Measurements from ENCODE around the gene SLC33A1. TPM values are rescaled to one million over a fixed set of nuclear protein-coding genes. Genes with fewer than 3 reads are reported as not detected.
"Not testable (repeated sequence)": the region's sequence is repeated elsewhere in the genome, so short reads cannot be mapped to it uniquely, and the experiment has no call there.

Gene SLC33A1
- total and polyA plus RNA-seq, 2 of the 13 experiments (the other 11 are each of a cell fraction or from before 2014, with no cell fraction given), result 20.0 to 32.1 TPM

- not testable (repeated sequence) for H3K27me3 ChIP-seq (ENCODE audit: control insufficient read depth in 1 of 2, insufficient read depth in 2 of 2, low read length in 2 of 2); ATAC-seq
Observed at GRCh38 chr3:155860424-155860823, 6.2 kb upstream of the SLC33A1 start.

GRCh38 chr3:155859859-155860258 lies 5.6 kb upstream of the SLC33A1 start:
- 2% methylated on average over 2 of the region's 2 CpGs for WGBS (ENCODE audit: low lambda C conversion rate)
- Histone ChIP-seq H3K36me3 (replicated peaks in 1 of 2; ENCODE audit: control insufficient read depth in 1 of 2, insufficient read depth in 2 of 2, low read length in 2 of 2) (no peaks in the 10 kb centered on the region), H4K20me1 (ENCODE audit: insufficient read depth, low read length) (no peaks in the 10 kb centered on the region), H3K4me2 (ENCODE audit: low read depth, low read length) (peak overlapping the region; percentile 70), H3K27ac (ENCODE audit: extremely low read length, insufficient read depth, low read length) (no peak overlapping the region), H3K9me3 (ENCODE audit: low read length) (no peaks in the 10 kb centered on the region), H3K79me2 (ENCODE audit: insufficient read depth, low read length) (no peaks in the 10 kb centered on the region), H3K4me3 (replicated peaks in 1 of 3; ENCODE audit: insufficient read depth in 1 of 3, low read depth in 2 of 3, low read length in 3 of 3) (peak overlapping the region in 2 of 3 experiments; percentile 29 to 42; a peak in 3 of 6 replicates), H3K9ac (ENCODE audit: insufficient read depth, low read depth, low read length) (peak overlapping the region; percentile 21; the same call in 1 of the 2 replicates), H3K27me3 (ENCODE audit: control insufficient read depth in 1 of 2, insufficient read depth in 2 of 2, low read length in 2 of 2) (no peaks in the 10 kb centered on the region), H3K4me1 (ENCODE audit: insufficient read depth, low read length) (peaks cover 28% of the 10 kb centered on the region), H2AFZ (ENCODE audit: low read length) (no peak overlapping the region)
- FAIRE-seq, result no peak
- intact Hi-C loops (cut with micrococcal nuclease; ENCODE audit: unreplicated experiment), result loop anchor here (10.0 kb wide), 2 partner anchors 475 to 505 kb away; no protein-coding TSS in a partner anchor
- BruUV-seq (replicated peaks), result no TSS peak
- POLR2A ChIA-PET, result no interaction called here
- CTCF ChIA-PET (ENCODE audit: low intra/inter-chr PET ratio, low total read pairs), result interaction anchor here (1.3 kb wide), 1 partner anchor 107 kb away, joined by 4 read pairs; no protein-coding TSS in a partner anchor
- in situ Hi-C loops (cut with HindIII; ENCODE audit: extremely low pct_ligation_motif_present, low pct_unique_long_range_greater_than_20kb), result loop anchor here (5.0 to 10.0 kb wide), 3 partner anchors 53 to 505 kb away; partner anchors contain the start of genes C3orf33 and PLCH1
- ATAC-seq, result peak; percentile 79
- DNase-seq (ENCODE audit: low spot score), result peak; percentile 44
- TF ChIP-seq, protein P1, sequence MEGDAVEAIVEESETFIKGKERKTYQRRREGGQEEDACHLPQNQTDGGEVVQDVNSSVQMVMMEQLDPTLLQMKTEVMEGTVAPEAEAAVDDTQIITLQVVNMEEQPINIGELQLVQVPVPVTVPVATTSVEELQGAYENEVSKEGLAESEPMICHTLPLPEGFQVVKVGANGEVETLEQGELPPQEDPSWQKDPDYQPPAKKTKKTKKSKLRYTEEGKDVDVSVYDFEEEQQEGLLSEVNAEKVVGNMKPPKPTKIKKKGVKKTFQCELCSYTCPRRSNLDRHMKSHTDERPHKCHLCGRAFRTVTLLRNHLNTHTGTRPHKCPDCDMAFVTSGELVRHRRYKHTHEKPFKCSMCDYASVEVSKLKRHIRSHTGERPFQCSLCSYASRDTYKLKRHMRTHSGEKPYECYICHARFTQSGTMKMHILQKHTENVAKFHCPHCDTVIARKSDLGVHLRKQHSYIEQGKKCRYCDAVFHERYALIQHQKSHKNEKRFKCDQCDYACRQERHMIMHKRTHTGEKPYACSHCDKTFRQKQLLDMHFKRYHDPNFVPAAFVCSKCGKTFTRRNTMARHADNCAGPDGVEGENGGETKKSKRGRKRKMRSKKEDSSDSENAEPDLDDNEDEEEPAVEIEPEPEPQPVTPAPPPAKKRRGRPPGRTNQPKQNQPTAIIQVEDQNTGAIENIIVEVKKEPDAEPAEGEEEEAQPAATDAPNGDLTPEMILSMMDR (CRISPR knock-in tag; IDR thresholded peaks at IDR 0.05), result peak; percentile 54
- no peak for TF ChIP-seq STAT6 (CRISPR knock-in tag; IDR thresholded peaks at IDR 0.05; ENCODE audit: borderline replicate concordance)
- no peak for TF ChIP-seq ZBTB7B (CRISPR knock-in tag; IDR thresholded peaks at IDR 0.05)
- TF ChIP-seq SIN3A (IDR thresholded peaks at IDR 0.05; ENCODE audit: borderline replicate concordance, low read depth, low read length), result no peak
- no peak for TF ChIP-seq TGIF2 (CRISPR knock-in tag; IDR thresholded peaks at IDR 0.05)
- TF ChIP-seq, protein P2, sequence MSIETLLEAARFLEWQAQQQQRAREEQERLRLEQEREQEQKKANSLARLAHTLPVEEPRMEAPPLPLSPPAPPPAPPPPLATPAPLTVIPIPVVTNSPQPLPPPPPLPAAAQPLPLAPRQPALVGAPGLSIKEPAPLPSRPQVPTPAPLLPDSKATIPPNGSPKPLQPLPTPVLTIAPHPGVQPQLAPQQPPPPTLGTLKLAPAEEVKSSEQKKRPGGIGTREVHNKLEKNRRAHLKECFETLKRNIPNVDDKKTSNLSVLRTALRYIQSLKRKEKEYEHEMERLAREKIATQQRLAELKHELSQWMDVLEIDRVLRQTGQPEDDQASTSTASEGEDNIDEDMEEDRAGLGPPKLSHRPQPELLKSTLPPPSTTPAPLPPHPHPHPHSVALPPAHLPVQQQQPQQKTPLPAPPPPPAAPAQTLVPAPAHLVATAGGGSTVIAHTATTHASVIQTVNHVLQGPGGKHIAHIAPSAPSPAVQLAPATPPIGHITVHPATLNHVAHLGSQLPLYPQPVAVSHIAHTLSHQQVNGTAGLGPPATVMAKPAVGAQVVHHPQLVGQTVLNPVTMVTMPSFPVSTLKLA (IDR thresholded peaks at IDR 0.05), result no peak
- no peak for TF ChIP-seq SP1 (IDR thresholded peaks at IDR 0.05)
- no peak for TF ChIP-seq SP1 (CRISPR knock-in tag; IDR thresholded peaks at IDR 0.05)
- 0 out of 2 replicates have a peak, but pooled peaks have one; percentile 11 for TF ChIP-seq SMC3 (IDR thresholded peaks at IDR 0.05; ENCODE audit: low read length)
- no peak for TF ChIP-seq SSRP1 (CRISPR knock-in tag; IDR thresholded peaks at IDR 0.05)
- TF ChIP-seq STAG1 (CRISPR knock-in tag; IDR thresholded peaks at IDR 0.05), result peak; percentile 66

More at GRCh38 chr3:155860424-155860823, 6.2 kb upstream of the SLC33A1 start:
- in situ Hi-C loops (cut with HindIII; ENCODE audit: extremely low pct_ligation_motif_present, low pct_unique_long_range_greater_than_20kb), result loop anchor here (5.0 to 10.0 kb wide), 3 partner anchors 53 to 506 kb away; partner anchors contain the start of genes C3orf33 and PLCH1
- CTCF ChIA-PET (ENCODE audit: low intra/inter-chr PET ratio, low total read pairs), result interaction anchor here (1.3 kb wide), 1 partner anchor 108 kb away, joined by 4 read pairs; no protein-coding TSS in a partner anchor
- H3K36me3 ChIP-seq (replicated peaks in 1 of 2; ENCODE audit: control insufficient read depth in 1 of 2, insufficient read depth in 2 of 2, low read length in 2 of 2); H4K20me1 ChIP-seq (ENCODE audit: insufficient read depth, low read length); DNase-seq (ENCODE audit: low spot score); H3K27ac ChIP-seq (ENCODE audit: extremely low read length, insufficient read depth, low read length); H2AFZ ChIP-seq (ENCODE audit: low read length); FAIRE-seq; H3K9me3 ChIP-seq (ENCODE audit: low read length); H3K4me2 ChIP-seq (ENCODE audit: low read depth, low read length); H3K79me2 ChIP-seq (ENCODE audit: insufficient read depth, low read length); POLR2A ChIA-PET; H3K4me3 ChIP-seq (replicated peaks in 1 of 3; ENCODE audit: insufficient read depth in 1 of 3, low read depth in 2 of 3, low read length in 3 of 3); H3K9ac ChIP-seq (ENCODE audit: insufficient read depth, low read depth, low read length); BruUV-seq (replicated peaks): not testable (repeated sequence)
- TF ChIP-seq ZNF121 (CRISPR knock-in tag; IDR thresholded peaks at IDR 0.05) (peak; percentile 89), CEBPG (CRISPR knock-in tag; IDR thresholded peaks at IDR 0.05) (peak; percentile 31; the same call in 1 of the 2 replicates)
- peaks cover 25% of the 10 kb centered on the region for H3K4me1 ChIP-seq (ENCODE audit: insufficient read depth, low read length)
- 46% methylated on average over 5 of the region's 5 CpGs for WGBS (ENCODE audit: low lambda C conversion rate)
- intact Hi-C loops (cut with micrococcal nuclease; ENCODE audit: unreplicated experiment), result loop anchor here (10.0 kb wide), 1 partner anchor 506 kb away; no protein-coding TSS in a partner anchor
